Testis (tissue), 2 donors: ENCODE data around the gene MAN2A1.

Source experiments
- POLR2A ChIP-seq: fragments of 450-650 bp; IDR thresholded peaks from one replicate; pipeline ENCODE4 v1.6.1; 2017; ENCODE audit warnings: antibody characterized with exemption, mild to moderate bottlenecking, moderate library complexity
- TF ChIP-seq, protein P1 (sequence below), 3 experiments: fragments of 450-650 bp in 2 of 3; fragments of 200-600 bp in 1 of 3; sonication (generic) in 1 of 3; IDR thresholded peaks; one replicate each; pipeline ENCODE4 v1.5.1; 2016 to 2019; ENCODE audit warnings: antibody characterized with exemption in 3 of 3, mild to moderate bottlenecking in 2 of 3, moderate library complexity in 1 of 3

DNA sequence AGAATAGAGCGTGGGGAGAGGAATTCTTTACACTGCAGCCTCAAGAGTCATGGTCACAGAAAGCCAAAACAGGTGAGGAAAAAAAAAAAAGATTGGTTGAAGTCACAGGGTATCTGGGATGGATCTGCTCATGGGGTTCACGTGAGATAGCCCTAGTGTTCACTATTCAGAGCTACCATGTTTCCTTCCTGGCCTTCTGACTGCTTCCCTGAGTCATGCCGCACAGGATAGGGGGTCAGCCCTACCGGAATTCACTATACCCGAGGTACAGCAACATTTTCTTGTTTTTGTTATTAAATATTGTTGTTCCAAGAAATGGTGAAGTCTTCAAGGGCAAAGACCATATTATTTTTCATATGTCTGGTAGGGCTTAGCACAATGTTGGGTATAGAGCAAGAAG is 21.5 kb upstream of the MAN2A1 start:
- TF ChIP-seq POLR2A = no peak
- TF ChIP-seq, protein P1, sequence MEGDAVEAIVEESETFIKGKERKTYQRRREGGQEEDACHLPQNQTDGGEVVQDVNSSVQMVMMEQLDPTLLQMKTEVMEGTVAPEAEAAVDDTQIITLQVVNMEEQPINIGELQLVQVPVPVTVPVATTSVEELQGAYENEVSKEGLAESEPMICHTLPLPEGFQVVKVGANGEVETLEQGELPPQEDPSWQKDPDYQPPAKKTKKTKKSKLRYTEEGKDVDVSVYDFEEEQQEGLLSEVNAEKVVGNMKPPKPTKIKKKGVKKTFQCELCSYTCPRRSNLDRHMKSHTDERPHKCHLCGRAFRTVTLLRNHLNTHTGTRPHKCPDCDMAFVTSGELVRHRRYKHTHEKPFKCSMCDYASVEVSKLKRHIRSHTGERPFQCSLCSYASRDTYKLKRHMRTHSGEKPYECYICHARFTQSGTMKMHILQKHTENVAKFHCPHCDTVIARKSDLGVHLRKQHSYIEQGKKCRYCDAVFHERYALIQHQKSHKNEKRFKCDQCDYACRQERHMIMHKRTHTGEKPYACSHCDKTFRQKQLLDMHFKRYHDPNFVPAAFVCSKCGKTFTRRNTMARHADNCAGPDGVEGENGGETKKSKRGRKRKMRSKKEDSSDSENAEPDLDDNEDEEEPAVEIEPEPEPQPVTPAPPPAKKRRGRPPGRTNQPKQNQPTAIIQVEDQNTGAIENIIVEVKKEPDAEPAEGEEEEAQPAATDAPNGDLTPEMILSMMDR (IDR thresholded peaks at IDR 0.05) = no peak
